GM12878 (cell line): Measurements from ENCODE around the gene HMCN1. TPM values are rescaled to one million over a fixed set of nuclear protein-coding genes. Genes with fewer than 3 reads are reported as not detected.

Experiments used
- ATAC-seq: fragments of 200-7000 bp; cut with Tn5 transposase; 3 replicates; pipeline ENCODE4 v1.9.1; 2020; ENCODE audit warnings: mild to moderate bottlenecking, moderate library complexity
- BruUV-seq: library from RNA; stranded (reverse); fragments of 400-500 nt; replicated peaks from 2 replicates; lab custom pipeline; 2021; lab: Mats Ljungman, UMichigan
- CTCF ChIA-PET: fragments of 300-600 bp; sonication (Branson Sonifier 250); formaldehyde crosslinking; extraction: SDS; loops from one replicate; lab custom pipeline; 2021; ENCODE audit warnings: inconsistent platforms; lab: Yijun Ruan, JAX
- POLR2A ChIA-PET: fragments of 350-600 bp; formaldehyde crosslinking; extraction: SDS; loops from one replicate; lab custom pipeline; 2021; ENCODE audit warnings: inconsistent platforms; lab: Charles Lee
- RAD21 ChIA-PET: fragments of 300-600 bp; sonication (Branson Sonifier 250); formaldehyde crosslinking; loops from one replicate; lab custom pipeline; 2023; ENCODE audit warnings: antibody characterized with exemption; ENCODE audit not compliant: unreplicated experiment; lab: Charles Lee
- SMC1A ChIA-PET: fragments of 300-600 bp; sonication (Branson Sonifier 250); formaldehyde crosslinking; loops from one replicate; lab custom pipeline; 2023; ENCODE audit not compliant: unreplicated experiment, uncharacterized antibody; lab: Charles Lee
- DNase-seq: peaks from one replicate; pipeline ENCODE4 v3.0.0-alpha.2; 2011; ENCODE audit warnings: low read depth, low spot score
- FAIRE-seq: peaks from 3 replicates; lab custom pipeline; 2011; peaks lifted over from hg19 to GRCh38; lab: Jason Lieb, UNC
- H2AFZ ChIP-seq: 2 replicates; pipeline ENCODE4 v1.6.0; 2011; ENCODE audit warnings: low read depth, low read length, control low read depth; ENCODE audit not compliant: control insufficient read depth
- H3K27ac ChIP-seq: 2 replicates; pipeline ENCODE4 v1.5.1; 2011; ENCODE audit warnings: control low read depth; ENCODE audit not compliant: control insufficient read depth, insufficient read depth
- H3K27me3 ChIP-seq, 2 experiments: replicated peaks in 1 of 2; 2 replicates each; pipeline versions ENCODE4 v1.6.0 to v1.6.1; 2011; ENCODE audit warnings: low read length in 1 of 2; ENCODE audit not compliant: control insufficient read depth in 2 of 2, insufficient read depth in 2 of 2
- H3K36me3 ChIP-seq, 2 experiments: 2 replicates each; pipeline ENCODE4 v1.5.1; 2011; ENCODE audit warnings: low read length in 1 of 2; ENCODE audit not compliant: control insufficient read depth in 2 of 2, insufficient read depth in 2 of 2
- H3K4me1 ChIP-seq: 2 replicates; pipeline ENCODE4 v1.6.1; 2011; ENCODE audit warnings: mild to moderate bottlenecking, low read length, moderate library complexity, mixed read lengths; ENCODE audit not compliant: control insufficient read depth, insufficient read depth
- H3K4me2 ChIP-seq: 2 replicates; pipeline ENCODE4 v1.6.0; 2011; ENCODE audit warnings: control low read depth; ENCODE audit not compliant: control insufficient read depth, insufficient read depth
- H3K4me3 ChIP-seq: fragments of 200-600 bp; sonication (generic); 2 replicates; pipeline ENCODE4 v1.5.1; 2016
- H3K79me2 ChIP-seq: 2 replicates; pipeline ENCODE4 v1.6.0; 2011; ENCODE audit warnings: low read length; ENCODE audit not compliant: control insufficient read depth, insufficient read depth
- H3K9ac ChIP-seq: 2 replicates; pipeline ENCODE4 v1.8.0; 2011; ENCODE audit warnings: low read length, control low read depth, mixed read lengths; ENCODE audit not compliant: control insufficient read depth, insufficient read depth
- H3K9me3 ChIP-seq: replicated peaks from 3 replicates; pipeline ENCODE4 v1.5.1; 2011; ENCODE audit warnings: mild to moderate bottlenecking, low read length; ENCODE audit not compliant: control insufficient read depth, insufficient read depth
- H4K20me1 ChIP-seq: 2 replicates; pipeline ENCODE4 v1.6.0; 2011; ENCODE audit not compliant: control insufficient read depth, insufficient read depth
- BCL11A ChIP-seq: IDR thresholded peaks from 2 replicates; pipeline ENCODE4 v1.6.1; 2011; ENCODE audit warnings: low read depth, low read length
- BMI1 ChIP-seq: fragments of 450-650 bp; IDR thresholded peaks from 2 replicates; pipeline ENCODE4 v1.6.1; 2016; ENCODE audit warnings: mild to moderate bottlenecking, moderate library complexity, borderline replicate concordance
- JUNB ChIP-seq: IDR thresholded peaks from 2 replicates; pipeline ENCODE4 v1.6.1; 2016; ENCODE audit warnings: antibody characterized with exemption, mild to moderate bottlenecking
- SMAD1 ChIP-seq: fragments of 450-650 bp; IDR thresholded peaks from 2 replicates; pipeline ENCODE4 v1.6.1; 2018; ENCODE audit warnings: mild to moderate bottlenecking, low read depth; ENCODE audit not compliant: partially characterized antibody
- STAT3 ChIP-seq: IDR thresholded peaks from 2 replicates; pipeline ENCODE4 v1.6.1; 2011; ENCODE audit warnings: low read depth, low read length, improper control_type of control experiment
- WGBS: methylation state at CpG from one replicate; pipeline ENCODE4 v1.1.6; 2016; ENCODE audit warnings: low lambda C conversion rate; ENCODE audit not compliant: insufficient replicate concordance, insufficient coverage; ENCODE audit errors: missing lambda C conversion rate; 5-methylcytosine and 5-hydroxymethylcytosine counted together
- in situ Hi-C: fragments of 300-500 bp; cut with MboI; formaldehyde crosslinking; loops from 9 replicates; pipeline ENCODE4 v1.14.3; 2018; ENCODE audit warnings: mixed read lengths
- intact Hi-C: fragments of 100-400 bp; cut with micrococcal nuclease; formaldehyde crosslinking; loops from one replicate; pipeline ENCODE4 v1.14.2; 2022; ENCODE audit not compliant: unreplicated experiment
- polyA plus RNA-seq, 11 experiments: library from polyadenylated mRNA; depleted of rRNA in 4 of 11; unstranded in 6 of 11; stranded (reverse) in 5 of 11; fragments of >200 nt; fragmentation: Nextera tagmentation in 4 of 11; fragmentation: Illumina TruSeq in 1 of 11; extraction: Ambion mirVana in 4 of 11; extraction: Trizol in 1 of 11; gene quantifications; 1 replicate in 1 of 11; 2 replicates in 10 of 11; pipeline versions ENCODE4 v1.2.1 to v1.2.3, GENCODE V29; 2011 to 2016; ENCODE audit warnings: inconsistent platforms in 2 of 11, missing spikeins in 2 of 11, low read depth in 1 of 11
- total RNA-seq, 4 experiments: library from RNA; depleted of rRNA in 3 of 4; stranded (reverse); fragments of >200 nt in 3 of 4; fragmentation: Illumina TruSeq in 1 of 4; extraction: Trizol in 1 of 4; gene quantifications; 2 replicates each; pipeline versions ENCODE4 v1.2.1 to v1.2.3, GENCODE V29; 2013 to 2021
- TF ChIP-seq, protein P1 (sequence below): fragments of 450-650 bp; formaldehyde crosslinking; IDR thresholded peaks from 2 replicates; pipeline ENCODE4 v1.4.0; 2020; ENCODE audit warnings: mild to moderate bottlenecking, moderate library complexity
- TF ChIP-seq, protein P2 (sequence below): IDR thresholded peaks from 2 replicates; pipeline ENCODE4 v1.6.1; 2011; ENCODE audit warnings: mild to moderate bottlenecking, low read depth, low read length, moderate library complexity; ENCODE audit not compliant: insufficient replicate concordance

HMCN1 gene
- total and polyA plus RNA-seq, 10 of the 15 experiments (the other 5 are each of a cell fraction or from before 2014, with no cell fraction given), result under 0.01 to 0.07 TPM; not detected in 8

DNA sequence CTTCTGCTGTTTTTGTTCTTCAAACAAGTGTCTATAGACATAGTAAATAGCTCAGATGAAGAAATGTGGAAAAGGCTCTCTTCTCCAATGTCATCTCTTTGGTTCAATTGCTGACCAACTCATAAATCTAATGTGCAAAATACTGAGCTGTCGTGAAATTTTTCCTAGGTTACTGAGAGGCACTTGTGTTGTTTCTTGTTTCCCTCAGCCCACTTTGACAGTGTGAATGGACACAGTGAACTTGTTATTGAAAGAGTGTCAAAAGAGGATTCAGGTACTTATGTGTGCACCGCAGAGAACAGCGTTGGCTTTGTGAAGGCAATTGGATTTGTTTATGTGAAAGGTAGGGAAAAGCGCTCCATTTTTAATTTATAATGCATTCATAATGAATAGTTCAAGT lies 395.6 kb downstream of the HMCN1 start (continued):
- TF ChIP-seq, protein P1, sequence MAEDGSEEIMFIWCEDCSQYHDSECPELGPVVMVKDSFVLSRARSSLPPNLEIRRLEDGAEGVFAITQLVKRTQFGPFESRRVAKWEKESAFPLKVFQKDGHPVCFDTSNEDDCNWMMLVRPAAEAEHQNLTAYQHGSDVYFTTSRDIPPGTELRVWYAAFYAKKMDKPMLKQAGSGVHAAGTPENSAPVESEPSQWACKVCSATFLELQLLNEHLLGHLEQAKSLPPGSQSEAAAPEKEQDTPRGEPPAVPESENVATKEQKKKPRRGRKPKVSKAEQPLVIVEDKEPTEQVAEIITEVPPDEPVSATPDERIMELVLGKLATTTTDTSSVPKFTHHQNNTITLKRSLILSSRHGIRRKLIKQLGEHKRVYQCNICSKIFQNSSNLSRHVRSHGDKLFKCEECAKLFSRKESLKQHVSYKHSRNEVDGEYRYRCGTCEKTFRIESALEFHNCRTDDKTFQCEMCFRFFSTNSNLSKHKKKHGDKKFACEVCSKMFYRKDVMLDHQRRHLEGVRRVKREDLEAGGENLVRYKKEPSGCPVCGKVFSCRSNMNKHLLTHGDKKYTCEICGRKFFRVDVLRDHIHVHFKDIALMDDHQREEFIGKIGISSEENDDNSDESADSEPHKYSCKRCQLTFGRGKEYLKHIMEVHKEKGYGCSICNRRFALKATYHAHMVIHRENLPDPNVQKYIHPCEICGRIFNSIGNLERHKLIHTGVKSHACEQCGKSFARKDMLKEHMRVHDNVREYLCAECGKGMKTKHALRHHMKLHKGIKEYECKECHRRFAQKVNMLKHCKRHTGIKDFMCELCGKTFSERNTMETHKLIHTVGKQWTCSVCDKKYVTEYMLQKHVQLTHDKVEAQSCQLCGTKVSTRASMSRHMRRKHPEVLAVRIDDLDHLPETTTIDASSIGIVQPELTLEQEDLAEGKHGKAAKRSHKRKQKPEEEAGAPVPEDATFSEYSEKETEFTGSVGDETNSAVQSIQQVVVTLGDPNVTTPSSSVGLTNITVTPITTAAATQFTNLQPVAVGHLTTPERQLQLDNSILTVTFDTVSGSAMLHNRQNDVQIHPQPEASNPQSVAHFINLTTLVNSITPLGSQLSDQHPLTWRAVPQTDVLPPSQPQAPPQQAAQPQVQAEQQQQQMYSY (CRISPR knock-in tag), result no peak
- TF ChIP-seq STAT3 (no peak), BMI1 (no peak)
- TF ChIP-seq, protein P2, sequence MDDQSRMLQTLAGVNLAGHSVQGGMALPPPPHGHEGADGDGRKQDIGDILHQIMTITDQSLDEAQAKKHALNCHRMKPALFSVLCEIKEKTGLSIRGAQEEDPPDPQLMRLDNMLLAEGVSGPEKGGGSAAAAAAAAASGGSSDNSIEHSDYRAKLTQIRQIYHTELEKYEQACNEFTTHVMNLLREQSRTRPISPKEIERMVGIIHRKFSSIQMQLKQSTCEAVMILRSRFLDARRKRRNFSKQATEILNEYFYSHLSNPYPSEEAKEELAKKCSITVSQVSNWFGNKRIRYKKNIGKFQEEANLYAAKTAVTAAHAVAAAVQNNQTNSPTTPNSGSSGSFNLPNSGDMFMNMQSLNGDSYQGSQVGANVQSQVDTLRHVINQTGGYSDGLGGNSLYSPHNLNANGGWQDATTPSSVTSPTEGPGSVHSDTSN, result no peak

- FAIRE-seq (no peak), ATAC-seq (no peak), DNase-seq (no peak)
- intact Hi-C loops, result no loop called here
- Histone ChIP-seq H4K20me1 (no peaks in the 10 kb centered on the region), H3K4me1 (no peaks in the 10 kb centered on the region), H3K9ac (no peak overlapping the region), H3K9me3 (no peaks in the 10 kb centered on the region), H3K27ac (no peak overlapping the region), H3K4me3 (no peak overlapping the region), H3K79me2 (no peaks in the 10 kb centered on the region), H3K4me2 (no peak overlapping the region), H3K27me3 (no peaks in the 10 kb centered on the region), H3K36me3 (no peaks in the 10 kb centered on the region), H2AFZ (no peak overlapping the region)
- in situ Hi-C loops, result no loop called here
- ChIA-PET CTCF (interaction anchor here (0.7 kb wide), 1 partner anchor 419 kb away, joined by 3 read pairs; no protein-coding TSS in a partner anchor), RAD21 (no interaction called here), SMC1A (interaction anchor here (1.0 kb wide), 1 partner anchor 11 kb away, joined by 3 read pairs; no protein-coding TSS in a partner anchor), POLR2A (no interaction called here)
- WGBS, result 35% methylated on average over 4 of the region's 4 CpGs
- TF ChIP-seq JUNB, result no peak
- TF ChIP-seq SMAD1, result no peak
- TF ChIP-seq BCL11A, result no peak
- no TSS peak for BruUV-seq
Observed at GRCh38 chr1:186139115-186139514, 404.9 kb downstream of the HMCN1 start.
